ENCODE results near the gene TLR8. TPM values are rescaled to one million over a fixed set of nuclear protein-coding genes. Genes with fewer than 3 reads are reported as not detected.

The TLR8 gene
- total and polyA plus RNA-seq, 11 donors = 0.04 to 9.7 (median 0.52) TPM

GRCh38 chrX:12911122-12911470 lies 4.7 kb downstream of the TLR8 start:
- H3K36me3 ChIP-seq = no peaks in the 10 kb centered on the region
- no peak overlapping the region for H3K27ac ChIP-seq
- no peak overlapping the region for H3K4me3 ChIP-seq
- H3K4me1 ChIP-seq = no peaks in the 10 kb centered on the region
- 68 to 89% (median 81%) methylated on average over 2 of the region's 2 CpGs for WGBS, 4 donors
- ATAC-seq (no peak), DNase-seq (no peak)
- intact Hi-C loops (cut with DNase I) = no loop called here
- no peak for TF ChIP-seq POLR2A (IDR thresholded peaks at IDR 0.05)
- TF ChIP-seq CTCF (IDR thresholded peaks at IDR 0.05) = no peak
- peaks cover 0 to 49% (median 0%) of the 10 kb centered on the region in 9 donors for H3K27me3 ChIP-seq
- H3K9me3 ChIP-seq = no peaks in the 10 kb centered on the region

DNA sequence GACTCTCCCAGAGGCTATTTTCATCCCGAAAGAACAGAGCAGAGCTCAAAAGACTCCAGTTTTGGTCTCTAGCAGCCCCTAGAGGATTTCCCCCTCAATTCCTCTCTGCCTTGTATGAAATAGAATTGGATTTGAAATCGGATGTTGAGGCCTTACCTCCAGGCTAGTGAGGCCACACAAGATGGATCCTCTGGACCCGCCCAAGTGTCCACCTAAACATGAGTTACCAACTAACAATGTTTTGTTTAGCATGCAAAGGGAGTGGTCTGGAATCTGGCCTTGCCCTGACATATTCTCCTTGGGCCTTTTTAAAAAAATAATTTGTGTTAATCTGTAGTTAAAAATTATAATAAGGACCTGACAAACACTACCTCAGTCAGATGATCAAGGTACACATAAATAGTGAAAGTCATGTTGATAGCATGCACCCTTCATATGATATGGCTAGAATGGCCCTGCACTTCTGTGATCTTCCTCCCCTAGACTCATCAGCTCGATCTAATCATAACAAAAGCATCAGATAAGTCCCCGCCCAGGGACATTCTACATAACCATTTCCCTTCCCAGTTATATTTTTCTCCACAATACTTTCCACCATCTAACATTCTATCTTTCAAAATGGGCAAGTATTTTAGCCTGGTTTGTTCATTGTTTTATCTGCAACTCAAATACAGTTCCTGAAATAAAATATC lies 6.5 kb downstream of the TLR8 start:
- 56 to 80% (median 74%) methylated on average over 5 of the region's 5 CpGs for WGBS, 4 donors
- Histone ChIP-seq H3K27ac (no peak overlapping the region), H3K9me3 (no peaks in the 10 kb centered on the region), H3K4me1 (no peaks in the 10 kb centered on the region), H3K4me3 (no peak overlapping the region), H3K27me3 (peaks cover 0 to 59% (median 0%) of the 10 kb centered on the region in 9 donors), H3K36me3 (no peaks in the 10 kb centered on the region)
- no peak for TF ChIP-seq POLR2A (IDR thresholded peaks at IDR 0.05)
- TF ChIP-seq CTCF (IDR thresholded peaks at IDR 0.05) = no peak
- ATAC-seq = no peak
- intact Hi-C loops (cut with DNase I) = no loop called here
- DNase-seq = no peak

DNA sequence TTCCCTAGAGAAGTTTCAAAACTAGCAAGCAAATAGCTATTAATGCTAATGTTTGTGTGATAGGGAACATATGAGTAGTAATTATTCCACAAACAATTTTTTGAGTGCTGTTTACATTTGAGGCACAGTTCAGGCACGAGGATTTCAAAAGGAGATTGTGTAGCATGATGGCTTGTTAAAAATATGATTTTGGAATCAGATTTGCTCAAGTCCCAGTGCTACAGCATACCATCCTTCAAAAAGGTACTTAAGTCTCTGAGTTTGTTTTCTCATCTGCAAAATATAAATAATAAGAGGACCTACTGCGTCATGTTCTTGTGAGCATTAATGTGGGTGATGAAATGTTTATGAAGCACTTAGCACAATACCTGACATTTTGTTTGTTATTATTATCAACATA lies 11.3 kb downstream of the TLR8 start:
- intact Hi-C loops (cut with DNase I) = no loop called here
- Histone ChIP-seq H3K36me3 (no peaks in the 10 kb centered on the region), H3K4me3 (no peak overlapping the region), H3K9me3 (peaks cover 0 to 3% (median 0%) of the 10 kb centered on the region in 12 donors), H3K4me1 (no peaks in the 10 kb centered on the region), H3K27ac (no peak overlapping the region), H3K27me3 (peaks cover 0 to 73% (median 0%) of the 10 kb centered on the region in 9 donors)
- TF ChIP-seq POLR2A (IDR thresholded peaks at IDR 0.05) (no peak), CTCF (IDR thresholded peaks at IDR 0.05) (no peak)
- DNase-seq = no peak
- ATAC-seq = no peak
- 70 to 88% (median 77%) methylated on average over 2 of the region's 2 CpGs for WGBS, 4 donors

DNA sequence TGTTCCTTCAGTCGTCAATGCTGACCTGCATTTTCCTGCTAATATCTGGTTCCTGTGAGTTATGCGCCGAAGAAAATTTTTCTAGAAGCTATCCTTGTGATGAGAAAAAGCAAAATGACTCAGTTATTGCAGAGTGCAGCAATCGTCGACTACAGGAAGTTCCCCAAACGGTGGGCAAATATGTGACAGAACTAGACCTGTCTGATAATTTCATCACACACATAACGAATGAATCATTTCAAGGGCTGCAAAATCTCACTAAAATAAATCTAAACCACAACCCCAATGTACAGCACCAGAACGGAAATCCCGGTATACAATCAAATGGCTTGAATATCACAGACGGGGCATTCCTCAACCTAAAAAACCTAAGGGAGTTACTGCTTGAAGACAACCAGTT lies 12.6 kb downstream of the TLR8 start:
- no peaks in the 10 kb centered on the region for H3K36me3 ChIP-seq
- intact Hi-C loops (cut with DNase I) = no loop called here
- H3K27ac ChIP-seq = no peak overlapping the region
- H3K27me3 ChIP-seq = peaks cover 0 to 80% (median 0%) of the 10 kb centered on the region in 9 donors
- no peaks in the 10 kb centered on the region for H3K4me1 ChIP-seq
- H3K4me3 ChIP-seq = no peak overlapping the region
- no peak for ATAC-seq
- no peak for TF ChIP-seq POLR2A (IDR thresholded peaks at IDR 0.05)
- no peak for TF ChIP-seq CTCF (IDR thresholded peaks at IDR 0.05)
- 75 to 87% (median 86%) methylated on average over 10 of the region's 10 CpGs for WGBS, 4 donors
- no peak for DNase-seq
- peaks cover 0 to 3% (median 0%) of the 10 kb centered on the region in 12 donors for H3K9me3 ChIP-seq

Measured in heart left ventricle (tissue), 16 donors.